GM18520 (cell line): ENCODE measurements around the gene PKP1.

Source experiments
- ATAC-seq: cut with Tn5 transposase; IDR thresholded peaks from one replicate; pipeline ENCODE4 v1.9.1; 2021; ENCODE audit not compliant: unreplicated experiment

PKP1 gene

DNA sequence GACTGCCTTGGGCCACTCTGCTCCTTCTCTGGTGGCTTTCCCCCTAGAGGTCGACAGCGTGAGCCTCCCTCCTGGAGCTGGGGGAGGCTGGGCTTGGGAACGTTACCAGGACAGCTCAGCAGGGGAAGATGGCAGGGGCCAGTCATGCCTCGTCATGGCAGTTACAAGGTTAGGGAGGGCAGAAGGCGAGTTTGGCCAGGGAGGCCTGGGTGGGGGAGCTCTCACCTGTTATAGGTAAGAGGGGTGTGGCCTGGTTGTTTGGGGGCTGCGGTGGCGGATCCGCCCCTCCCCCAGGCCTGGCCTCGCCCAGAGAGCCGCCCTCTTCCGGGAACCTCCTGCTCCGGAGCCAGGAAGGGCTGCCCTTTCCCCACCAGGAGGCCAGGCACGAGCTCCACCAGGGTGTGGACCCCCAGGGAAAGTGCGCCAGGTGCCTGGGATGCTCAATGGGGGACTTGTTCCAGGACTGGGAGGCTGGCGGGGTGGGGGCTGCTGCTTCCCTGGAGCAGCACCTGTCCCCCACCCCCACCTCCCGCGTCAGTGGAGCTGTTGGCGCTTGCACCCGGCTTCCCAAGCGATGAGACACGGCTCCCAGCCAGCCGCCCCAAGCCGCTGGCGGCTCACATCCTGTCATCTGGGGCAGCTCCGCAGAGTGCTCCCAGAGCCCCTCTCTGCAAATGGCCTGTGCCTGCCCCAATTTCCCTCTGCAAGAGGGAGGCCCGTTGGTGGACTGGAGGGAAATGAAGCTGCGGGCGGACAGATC is 23.6 kb upstream of the PKP1 start:
- ATAC-seq: no peak

DNA sequence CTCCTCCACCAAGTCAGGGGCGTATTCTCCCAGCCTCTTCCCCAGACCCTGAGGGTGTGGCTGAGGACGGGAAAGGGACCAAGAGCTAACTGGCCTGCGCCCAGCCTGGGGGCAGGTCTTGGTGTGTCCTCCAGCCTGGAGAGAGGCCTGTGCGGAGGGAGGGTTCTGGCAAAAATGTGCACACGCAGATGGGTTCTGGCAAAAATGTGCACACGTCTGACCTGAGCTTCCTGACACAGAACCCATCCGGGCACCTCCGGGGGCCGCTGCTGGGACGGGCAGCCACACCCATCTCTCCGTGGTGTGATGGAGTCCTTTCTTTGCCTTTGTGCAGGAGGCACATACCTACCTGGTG is 23.1 kb upstream of the PKP1 start:
- no peak for ATAC-seq

DNA sequence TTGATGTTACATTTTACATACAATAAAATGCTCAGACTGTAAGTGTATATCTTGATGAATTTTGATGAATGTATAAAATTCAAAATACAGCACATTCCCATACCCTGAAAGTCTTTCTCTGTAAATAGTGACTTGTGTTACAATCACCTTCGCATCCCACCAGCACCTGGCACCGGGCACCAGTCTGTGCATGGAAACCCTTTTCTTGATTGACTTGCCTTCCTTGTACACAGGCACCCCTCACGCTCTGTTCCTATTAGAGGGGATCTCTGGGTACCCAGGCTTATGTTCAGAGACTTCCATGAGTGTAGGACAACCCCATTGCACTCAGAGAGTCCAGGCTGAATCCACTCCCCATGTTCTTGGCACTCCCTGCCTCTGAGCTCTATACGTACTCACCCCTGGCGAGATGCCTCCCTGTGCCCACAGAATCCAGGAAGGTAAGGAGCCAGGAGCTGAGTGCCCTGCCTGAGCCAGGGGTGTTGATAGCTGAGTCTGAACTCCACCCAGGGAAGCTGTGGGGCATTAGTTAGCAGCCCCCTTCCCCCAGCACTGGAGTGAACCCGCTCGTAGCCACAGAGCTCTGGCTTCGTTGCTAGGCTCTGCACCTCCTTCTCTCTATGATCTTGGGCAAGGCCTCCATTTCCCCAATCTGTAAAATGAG is 22.5 kb upstream of the PKP1 start:
- ATAC-seq: no peak

DNA sequence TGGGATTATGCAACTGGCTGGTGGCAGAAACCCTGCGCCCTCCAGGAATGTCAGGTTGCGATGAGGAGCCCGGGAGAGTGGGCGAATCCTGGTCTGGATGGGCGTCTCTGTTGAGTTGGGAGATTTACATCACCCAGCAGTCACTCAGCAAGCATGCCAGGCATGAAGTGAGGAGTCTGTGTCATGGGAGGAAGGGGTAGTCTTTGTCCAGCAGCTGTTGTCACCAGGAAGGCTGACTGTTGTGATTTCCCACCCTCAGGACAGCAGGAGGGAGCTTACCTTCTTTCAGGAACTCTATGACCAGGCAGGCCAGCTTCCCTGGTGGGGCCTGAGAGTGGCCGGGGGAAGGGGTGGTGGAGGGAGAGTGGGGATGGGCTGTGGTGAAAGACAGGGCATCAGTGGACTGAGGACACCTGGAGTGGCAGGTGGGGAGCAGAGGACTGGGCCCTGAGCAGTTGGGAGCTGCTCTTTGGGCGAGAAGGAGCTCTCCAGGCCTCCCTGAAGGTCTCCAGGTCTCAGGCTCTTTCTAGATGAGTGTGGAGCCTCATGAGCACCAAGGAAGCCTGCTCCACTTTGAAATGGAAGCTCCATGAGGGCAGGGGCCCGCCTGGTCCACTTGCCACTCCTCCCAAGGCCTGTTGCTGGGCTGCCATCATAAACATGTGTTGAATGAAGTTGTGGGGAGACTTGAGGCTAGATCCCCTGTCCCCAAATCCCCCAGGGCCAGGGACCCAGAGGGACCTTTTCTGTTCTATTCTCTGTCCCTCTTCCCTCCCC is 21.3 kb upstream of the PKP1 start:
- no peak for ATAC-seq

DNA sequence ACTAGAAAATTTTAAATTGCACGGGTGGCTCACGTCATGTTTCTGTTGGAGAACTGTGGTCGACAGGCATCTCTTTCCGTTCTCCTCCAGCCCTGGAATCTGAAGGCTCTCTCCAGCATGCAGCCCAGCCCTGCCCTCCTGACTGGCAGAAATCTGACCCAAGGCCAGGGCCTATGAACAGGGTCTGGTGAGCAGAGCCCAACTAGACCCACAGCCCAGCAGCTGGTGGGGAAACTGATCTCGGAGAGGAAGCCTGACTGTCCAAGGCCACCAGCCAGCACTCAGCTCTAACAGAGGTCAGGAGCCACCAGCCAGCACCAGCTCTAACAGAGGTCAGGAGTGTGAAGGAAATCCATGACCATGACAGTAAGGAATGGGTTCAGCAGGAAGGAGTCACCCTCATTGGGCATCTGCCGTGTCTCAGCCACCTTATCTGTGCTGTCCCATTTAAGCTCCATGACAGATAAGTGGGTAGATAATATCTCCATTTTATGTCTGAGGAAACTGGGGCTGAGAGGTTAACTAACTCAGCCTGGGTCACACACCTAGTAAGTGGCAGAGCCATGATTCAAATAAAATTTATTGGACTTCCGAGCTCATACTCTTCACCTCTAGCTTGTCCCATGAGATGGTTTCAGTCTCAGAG is 20.2 kb upstream of the PKP1 start:
- no peak for ATAC-seq

DNA sequence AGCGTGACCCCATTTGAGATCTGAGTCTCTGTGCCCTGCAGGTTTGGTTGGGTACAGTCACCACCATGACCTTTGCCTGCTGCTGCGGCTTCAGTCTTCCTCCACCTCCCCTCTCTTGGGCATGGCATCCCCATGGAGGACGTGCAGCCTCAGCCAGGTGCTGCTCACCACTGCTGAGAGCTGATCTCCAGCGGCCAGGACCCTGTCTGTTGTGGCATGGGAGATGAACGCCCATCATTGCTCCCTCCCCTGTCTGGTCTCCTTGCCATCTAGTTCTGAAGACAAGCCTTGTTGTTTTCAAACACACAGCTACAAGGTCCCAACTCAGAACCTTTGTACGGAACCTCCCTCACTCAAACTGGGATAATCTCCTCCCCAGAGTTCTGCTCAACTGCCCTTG is 19.2 kb upstream of the PKP1 start:
- ATAC-seq: no peak

DNA sequence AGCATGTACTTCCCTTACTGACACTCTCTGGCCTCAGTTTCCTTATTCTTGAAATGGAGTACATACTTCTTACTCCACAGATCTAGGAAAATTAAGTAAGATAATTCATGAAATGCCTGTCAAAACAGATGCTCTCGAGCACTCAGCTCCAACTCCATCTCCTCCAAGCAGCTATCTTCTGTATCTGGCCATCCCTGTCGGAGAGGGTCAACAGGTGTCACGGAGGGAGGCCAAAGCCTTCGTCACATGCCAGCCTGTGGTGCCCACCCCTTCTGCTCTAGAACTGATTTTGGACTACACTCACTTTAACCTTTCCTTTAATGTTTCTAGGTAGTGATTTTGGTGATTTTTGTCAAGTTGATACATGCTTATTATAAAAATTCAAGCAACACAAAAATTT is 18.8 kb upstream of the PKP1 start:
- no peak for ATAC-seq

DNA sequence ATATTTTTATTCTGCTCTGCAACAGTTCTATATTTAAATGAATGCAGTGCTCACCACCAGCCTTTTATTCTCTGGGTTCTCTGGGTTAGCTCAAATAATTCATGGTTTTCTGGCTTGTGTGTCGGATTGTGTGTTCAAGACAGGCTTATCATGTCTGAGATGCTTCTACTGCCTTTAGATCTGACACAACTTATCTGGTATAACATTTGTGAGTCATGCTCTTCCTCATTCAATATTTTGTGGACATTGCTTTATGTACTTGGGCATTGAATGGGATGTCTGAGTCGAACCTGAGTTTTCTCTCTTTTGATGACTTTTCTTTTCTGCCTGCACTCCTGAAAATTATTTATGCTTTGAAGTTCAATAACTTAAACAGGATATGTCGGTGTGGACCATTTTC is 17.6 kb upstream of the PKP1 start:
- no peak for ATAC-seq

DNA sequence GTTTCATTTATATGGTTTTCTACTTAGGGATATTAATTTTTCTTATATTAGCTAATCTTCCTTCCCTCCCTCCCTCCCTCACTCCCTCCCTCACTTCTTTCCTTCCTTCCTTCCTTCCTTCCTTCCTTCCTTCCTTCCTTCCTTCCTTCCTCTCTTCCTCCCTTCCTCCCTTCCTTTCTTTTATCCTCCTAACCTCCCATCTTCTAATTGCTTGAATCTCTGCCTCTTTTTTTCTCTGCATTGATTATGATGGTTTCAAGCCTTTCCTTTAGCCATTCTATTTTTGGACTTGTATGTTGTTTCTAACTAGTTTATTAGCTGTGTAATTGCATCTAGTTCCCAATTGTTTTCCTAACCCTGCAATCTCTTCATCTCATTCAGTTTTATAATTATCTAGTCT is 17.0 kb upstream of the PKP1 start:
- no peak for ATAC-seq

DNA sequence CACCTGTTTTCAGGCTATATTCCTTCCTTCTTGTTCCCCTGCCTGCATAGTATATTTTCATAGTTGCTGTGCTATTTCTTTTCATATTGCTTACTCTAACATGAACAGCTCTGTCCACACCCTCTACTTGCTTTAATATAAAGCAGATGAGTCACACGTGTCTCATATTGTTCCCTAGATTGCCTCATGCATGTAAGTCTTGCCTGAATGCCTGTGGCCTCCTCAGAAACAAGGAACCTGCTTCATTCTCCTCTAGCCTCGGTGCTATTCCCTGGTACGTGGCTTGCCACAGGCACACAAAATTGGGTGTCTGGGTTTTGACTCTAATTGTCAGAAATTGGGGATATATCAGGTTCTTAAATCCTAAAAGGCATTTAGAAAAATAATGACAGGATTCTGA is 16.5 kb upstream of the PKP1 start:
- no peak for ATAC-seq

DNA sequence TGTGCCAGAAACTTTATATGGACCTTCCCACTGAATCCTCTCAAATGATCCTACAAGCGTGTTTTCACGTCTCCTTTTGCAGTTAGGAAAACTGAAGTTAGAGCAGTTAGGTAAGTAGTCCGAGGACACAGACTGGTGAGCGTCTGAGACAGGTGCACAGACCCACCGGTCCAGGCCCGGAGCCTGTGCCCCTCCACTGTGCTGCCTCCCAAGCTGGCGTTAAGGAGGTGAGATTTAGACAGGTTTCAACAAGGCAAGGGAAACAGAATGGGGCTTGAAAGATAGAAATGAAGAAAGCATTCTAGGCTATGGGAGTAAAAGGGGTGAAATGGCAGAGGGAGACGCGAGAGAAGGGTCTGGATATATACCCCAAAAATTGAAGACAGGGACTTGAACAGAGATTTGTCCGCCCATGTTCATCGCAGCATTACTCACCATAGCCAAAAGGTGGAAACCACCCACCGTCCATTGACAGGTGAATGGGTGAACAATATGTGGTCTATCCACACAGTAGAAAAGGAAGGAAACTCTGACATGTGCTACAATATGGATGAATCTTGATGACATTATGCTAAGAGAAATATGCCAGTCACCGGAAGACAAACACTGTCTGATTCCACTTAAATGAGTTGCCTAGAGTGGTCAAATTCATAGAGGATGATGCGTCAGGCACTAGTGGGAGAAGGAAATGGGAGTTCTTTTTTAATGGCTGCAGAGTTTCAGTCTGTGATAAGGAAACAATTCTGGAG is 15.7 kb upstream of the PKP1 start:
- no peak for ATAC-seq

DNA sequence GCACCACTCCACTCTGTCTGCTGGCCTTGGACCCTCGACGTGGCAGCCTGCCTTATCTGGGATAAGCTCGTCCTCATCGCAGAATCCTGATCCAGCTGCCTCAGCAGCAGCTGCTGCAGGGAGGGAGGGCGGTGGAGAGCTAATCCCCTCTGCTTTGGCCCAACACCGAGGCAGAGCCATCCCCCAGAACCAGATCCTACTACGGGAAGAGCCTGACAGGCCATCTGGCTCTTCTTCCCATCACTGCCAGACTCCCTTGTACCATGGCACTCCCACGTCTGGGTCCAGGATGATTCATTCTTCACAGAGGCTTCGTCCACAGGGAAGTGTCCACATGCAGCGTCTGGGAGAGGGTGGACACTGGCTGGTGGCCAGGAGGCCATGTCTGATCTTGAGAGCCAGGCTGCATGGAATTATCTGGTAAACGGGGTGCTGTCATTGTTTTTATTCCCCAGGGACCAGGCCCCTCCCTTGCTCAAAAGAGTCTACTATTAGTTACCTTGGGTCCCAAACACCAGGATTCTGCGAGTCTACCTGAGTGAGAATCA is 14.6 kb upstream of the PKP1 start:
- no peak for ATAC-seq

DNA sequence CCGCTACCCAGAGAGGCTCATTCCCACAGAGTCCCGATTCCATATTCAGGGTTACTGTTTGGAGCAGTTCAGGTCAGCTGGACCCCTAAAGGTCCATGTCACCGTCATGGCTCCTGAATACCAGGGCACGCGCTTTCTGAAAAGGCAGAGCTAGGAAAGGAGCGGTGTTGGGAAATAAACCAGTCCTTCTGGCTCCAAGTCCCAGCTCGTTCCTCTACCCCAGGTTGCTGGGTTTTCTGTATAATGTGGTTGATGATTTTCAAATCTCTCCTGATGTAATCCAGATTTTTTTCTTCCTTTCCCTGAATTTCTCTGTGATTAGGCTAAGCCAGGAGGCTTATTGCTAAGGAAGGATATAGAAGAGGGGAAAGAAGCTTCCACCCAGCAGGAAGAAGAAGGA is 14.0 kb upstream of the PKP1 start:
- no peak for ATAC-seq

DNA sequence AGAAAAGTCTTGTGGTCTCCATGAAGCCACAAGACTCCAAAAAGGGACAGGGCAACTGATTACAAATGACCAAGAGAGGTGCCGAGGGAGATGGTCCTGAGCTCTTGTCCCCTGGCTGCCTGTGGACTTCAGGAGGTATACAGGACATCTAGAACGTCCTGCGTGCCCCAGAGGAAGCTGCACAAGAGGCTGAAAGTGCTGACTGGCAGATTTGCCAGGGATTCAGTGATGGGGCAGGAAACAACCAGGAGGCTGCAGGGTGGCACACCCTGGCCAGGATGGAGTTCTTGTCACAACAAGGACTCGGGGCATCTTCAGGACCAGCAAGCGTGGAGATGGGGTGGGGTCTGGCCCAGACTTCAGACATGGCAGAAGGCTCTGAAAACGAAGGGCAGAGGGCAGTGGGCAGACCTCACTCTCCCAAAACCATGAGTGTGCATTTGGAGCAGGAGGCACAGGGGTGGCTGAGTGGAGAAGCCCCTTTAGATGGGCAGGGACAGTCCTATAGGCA is 13.4 kb upstream of the PKP1 start:
- no peak for ATAC-seq

DNA sequence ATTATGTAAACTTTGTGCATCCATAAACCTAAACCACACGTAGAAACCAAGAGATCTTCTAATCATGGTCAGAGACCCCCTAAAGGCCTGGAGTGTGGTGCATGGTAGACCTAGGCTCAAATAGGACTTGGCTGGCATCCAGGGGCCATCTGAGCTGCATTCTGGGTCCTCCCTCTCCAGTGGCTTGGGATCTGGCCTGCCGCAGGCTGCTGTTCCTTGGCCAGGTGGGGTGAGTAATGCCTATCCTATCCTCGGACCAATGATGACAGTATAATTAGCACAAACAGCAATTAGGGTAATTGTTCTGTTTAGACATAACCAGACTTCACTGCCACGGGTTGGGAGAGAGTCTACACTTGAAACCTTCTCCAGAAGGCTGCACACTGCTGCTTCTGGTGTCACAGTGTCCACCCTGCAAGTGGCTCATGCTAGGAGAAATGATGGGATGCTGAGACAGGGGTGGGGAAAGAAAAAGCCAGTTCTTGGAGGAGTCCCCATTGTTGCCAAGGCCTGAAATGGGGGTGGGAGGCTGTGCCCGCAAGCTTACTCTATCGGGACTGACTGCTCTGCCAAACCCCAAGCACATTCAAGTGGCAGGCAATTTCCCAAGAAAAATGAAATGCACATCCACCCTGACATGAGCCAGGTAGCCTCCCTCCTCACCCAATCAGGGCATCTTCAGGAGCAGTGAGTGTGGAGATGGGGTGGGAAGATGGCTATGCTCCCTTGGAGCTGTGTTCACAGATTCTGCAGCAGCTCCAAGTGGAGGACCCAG is 12.5 kb upstream of the PKP1 start:
- no peak for ATAC-seq

DNA sequence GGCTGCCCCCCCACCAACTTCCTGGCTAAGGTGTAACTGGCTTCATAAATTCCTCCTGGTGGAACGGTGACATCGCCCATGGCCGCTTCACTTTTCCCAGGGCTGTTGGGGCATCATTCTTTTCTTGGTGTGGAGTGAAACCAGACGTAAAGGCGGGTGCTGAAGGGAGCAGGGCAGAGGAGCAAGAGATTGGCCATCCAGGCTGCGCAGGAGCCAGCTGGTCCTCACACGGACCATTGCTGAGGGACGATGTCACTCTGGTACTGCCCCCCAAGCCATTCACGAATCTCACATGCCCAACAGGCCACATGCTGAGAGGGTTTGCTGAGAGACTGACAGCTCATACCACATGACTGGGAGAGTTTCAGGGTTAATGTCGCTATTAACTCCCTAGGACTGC is 10.5 kb upstream of the PKP1 start:
- ATAC-seq: no peak

DNA sequence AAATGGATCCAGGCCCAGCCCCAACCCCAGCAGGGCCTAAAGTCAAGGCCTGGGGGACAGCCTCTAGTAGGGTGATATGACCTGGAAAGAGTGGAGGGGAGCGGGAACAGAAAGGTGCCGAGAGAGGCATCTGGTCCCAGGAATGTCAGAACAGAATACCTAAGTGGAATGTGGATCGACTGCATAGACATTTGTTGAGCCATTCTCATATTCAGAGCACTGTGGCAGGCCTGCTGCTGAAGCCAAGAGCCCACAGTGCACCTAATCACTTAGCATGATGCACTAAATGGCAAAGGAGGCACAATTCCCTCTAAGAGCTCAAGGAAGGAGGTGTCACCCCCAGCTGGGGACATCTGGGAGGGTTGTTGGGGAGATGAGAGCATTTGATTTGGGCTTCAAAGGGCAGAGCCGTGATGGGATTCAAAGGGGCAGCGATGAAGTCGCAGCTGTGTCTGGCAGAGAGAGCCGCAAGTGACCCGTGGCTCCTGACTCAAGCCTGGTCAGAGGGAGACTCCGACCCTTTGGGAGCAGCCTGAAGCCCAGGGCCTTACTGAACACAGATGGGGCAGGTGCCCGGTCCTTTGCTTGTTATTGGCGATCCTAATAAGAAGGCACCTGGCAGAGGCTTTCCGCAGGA is 8.6 kb upstream of the PKP1 start:
- no peak for ATAC-seq

DNA sequence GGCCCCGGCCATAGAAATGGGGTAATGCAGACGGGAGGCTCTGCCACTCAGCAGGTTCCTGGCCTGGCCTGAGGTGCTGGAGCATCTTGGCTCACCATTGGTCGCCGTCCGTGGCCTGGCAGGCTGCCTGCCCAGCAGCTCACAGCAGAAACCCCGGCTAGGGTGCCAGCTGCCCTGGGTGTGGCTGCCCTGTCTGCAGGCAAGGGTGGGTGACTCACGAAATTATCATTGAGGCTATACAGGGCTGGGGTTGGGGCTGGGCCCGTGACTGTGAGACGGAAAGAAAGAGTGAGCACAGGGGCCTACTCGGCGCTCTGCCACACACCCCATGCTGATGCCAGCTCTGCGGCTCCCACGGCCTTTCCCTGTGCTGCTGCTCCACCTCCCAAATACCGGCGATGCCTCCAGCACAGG is 8.0 kb upstream of the PKP1 start:
- no peak for ATAC-seq

DNA sequence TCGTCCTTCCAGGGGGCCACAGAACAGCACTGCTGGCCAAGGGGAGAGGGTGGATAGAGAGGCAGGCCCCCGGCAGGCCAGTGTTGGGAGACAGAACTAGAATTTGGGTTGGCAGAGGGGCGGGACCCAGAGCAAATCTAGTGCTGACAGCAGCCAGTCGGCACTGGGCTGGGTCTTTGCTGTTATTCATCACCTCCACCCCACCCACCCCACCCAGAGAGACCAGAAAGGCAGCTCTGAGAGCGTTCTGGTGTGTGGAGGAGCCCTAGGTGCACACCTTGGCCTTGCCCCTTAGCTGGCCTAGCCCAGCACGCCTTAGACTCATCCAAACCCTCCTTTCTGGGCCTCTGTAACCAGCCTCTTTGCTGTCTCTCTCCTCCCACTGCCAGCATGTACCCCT is 6.4 kb upstream of the PKP1 start:
- no peak for ATAC-seq
